ENCODE results near the gene KNG1. TPM values are rescaled to one million over a fixed set of nuclear protein-coding genes. Genes with fewer than 3 reads are reported as not detected.

KNG1 gene
- polyA plus RNA-seq, 1 experiment = not detected

DNA sequence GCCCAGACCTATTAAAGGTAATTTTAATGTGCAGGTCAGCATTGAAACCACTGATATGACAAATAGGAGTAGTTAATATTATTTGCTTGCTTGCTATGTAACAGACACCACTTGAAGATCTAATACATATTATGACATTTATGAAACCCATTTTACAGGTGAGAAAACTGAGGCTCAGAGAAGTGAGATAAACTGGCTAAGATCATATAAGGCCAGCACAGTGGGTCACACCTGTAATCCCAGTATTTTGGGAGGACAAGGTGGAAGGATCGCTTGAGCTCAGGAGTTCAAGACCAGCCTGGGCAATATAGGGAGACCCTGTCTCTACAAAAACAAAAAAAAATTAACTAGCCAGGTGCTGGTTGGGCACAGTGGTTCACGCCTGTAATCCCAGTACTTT lies 33.2 kb downstream of the KNG1 start:
- no peaks in the 10 kb centered on the region for H3K9me3 ChIP-seq (ENCODE audit: control insufficient read depth, insufficient read depth, low read length)
- TF ChIP-seq, protein P1, sequence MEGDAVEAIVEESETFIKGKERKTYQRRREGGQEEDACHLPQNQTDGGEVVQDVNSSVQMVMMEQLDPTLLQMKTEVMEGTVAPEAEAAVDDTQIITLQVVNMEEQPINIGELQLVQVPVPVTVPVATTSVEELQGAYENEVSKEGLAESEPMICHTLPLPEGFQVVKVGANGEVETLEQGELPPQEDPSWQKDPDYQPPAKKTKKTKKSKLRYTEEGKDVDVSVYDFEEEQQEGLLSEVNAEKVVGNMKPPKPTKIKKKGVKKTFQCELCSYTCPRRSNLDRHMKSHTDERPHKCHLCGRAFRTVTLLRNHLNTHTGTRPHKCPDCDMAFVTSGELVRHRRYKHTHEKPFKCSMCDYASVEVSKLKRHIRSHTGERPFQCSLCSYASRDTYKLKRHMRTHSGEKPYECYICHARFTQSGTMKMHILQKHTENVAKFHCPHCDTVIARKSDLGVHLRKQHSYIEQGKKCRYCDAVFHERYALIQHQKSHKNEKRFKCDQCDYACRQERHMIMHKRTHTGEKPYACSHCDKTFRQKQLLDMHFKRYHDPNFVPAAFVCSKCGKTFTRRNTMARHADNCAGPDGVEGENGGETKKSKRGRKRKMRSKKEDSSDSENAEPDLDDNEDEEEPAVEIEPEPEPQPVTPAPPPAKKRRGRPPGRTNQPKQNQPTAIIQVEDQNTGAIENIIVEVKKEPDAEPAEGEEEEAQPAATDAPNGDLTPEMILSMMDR (IDR thresholded peaks at IDR 0.05; ENCODE audit: low read depth, low read length) = no peak
- DNase-seq (ENCODE audit: low read depth, low spot score) = no peak
- CTCF ChIA-PET = no interaction called here
- no peaks in the 10 kb centered on the region for H3K27me3 ChIP-seq (ENCODE audit: control insufficient read depth, insufficient read depth, low read length)
- POLR2A ChIA-PET = no interaction called here
- no peak overlapping the region for H3K4me3 ChIP-seq (ENCODE audit: low read depth, low read length)
- no peak overlapping the region for H3K27ac ChIP-seq (ENCODE audit: low read depth, low read length)

DNA sequence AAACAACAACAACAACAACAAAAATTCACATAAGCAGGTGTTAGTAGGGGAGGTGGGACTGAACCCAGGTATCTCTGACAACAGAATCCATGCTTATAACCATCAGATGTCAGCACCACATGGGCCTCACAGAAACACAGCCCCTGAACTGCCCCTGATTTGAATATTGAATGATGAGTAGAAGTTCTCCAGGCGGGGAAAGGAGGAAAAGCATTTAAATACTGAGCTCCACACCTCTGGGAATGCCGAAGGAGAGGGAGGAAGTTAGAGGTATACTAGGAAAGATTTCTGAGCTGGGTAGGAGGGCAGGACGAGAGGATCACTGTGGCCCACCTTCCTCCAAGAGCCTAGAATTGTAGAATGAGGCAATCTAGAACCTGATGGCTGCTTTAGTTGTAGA lies 34.3 kb downstream of the KNG1 start:
- Histone ChIP-seq H3K27me3 (ENCODE audit: control insufficient read depth, insufficient read depth, low read length) (no peaks in the 10 kb centered on the region), H3K4me3 (ENCODE audit: low read depth, low read length) (no peak overlapping the region), H3K9me3 (ENCODE audit: control insufficient read depth, insufficient read depth, low read length) (no peaks in the 10 kb centered on the region), H3K27ac (ENCODE audit: low read depth, low read length) (no peak overlapping the region)
- DNase-seq (ENCODE audit: low read depth, low spot score) = no peak
- TF ChIP-seq, protein P1 (IDR thresholded peaks at IDR 0.05; ENCODE audit: low read depth, low read length) = no peak
- ChIA-PET CTCF (no interaction called here), POLR2A (no interaction called here)

DNA sequence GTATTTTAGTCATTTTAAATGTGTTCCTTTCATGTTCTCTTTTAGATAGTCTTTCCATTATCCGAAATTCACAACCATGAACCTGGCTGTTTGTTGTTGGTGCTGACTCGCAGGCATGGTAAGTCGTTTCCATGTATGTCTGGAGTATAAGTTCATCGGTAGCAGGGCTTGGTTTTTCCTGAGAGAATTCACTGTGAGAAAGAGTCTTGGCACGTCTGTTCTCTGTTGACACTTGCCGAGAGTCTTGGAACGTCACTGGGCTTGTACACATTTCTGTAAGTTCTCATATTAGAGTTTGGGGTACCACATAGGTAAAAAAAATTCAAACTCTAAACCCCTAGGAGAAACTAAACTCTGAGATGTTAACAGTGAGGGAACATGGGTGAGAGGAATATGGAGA lies 36.8 kb downstream of the KNG1 start:
- POLR2A ChIA-PET = interaction anchor here (1.3 kb wide), 1 partner anchor 29 kb away, joined by 7 read pairs; the partner anchor contains the start of gene EIF4A2
- CTCF ChIA-PET = interaction anchor here (0.6 kb wide), 1 partner anchor 94 kb away, joined by 3 read pairs; no protein-coding TSS in a partner anchor
- H3K27ac ChIP-seq (ENCODE audit: low read depth, low read length) = peak overlapping the region; percentile 39
- H3K4me3 ChIP-seq (ENCODE audit: low read depth, low read length) = no peak overlapping the region
- no peaks in the 10 kb centered on the region for H3K27me3 ChIP-seq (ENCODE audit: control insufficient read depth, insufficient read depth, low read length)
- H3K9me3 ChIP-seq (ENCODE audit: control insufficient read depth, insufficient read depth, low read length) = no peaks in the 10 kb centered on the region
- TF ChIP-seq, protein P1 (IDR thresholded peaks at IDR 0.05; ENCODE audit: low read depth, low read length) = no peak
- DNase-seq (ENCODE audit: low read depth, low spot score) = no peak

DNA sequence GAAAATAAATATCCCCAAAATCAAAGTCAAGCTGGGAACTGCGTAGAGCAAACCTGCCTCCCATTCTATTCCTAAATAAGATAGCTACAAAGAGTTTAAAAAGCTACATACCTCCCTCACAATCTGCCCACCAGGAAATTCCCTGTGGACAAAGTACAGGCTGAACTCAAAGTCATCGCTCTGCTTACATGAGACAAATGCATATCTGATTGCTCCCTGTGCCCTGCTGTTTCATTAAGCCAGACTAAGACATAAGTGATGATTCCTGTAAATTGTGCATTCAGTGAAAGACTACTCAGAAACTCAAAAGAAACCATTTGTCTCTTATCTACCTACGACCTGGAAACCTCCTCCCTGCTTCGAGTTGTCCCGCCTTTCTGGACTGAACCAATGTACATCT lies 37.7 kb downstream of the KNG1 start:
- TF ChIP-seq, protein P1 (IDR thresholded peaks at IDR 0.05; ENCODE audit: low read depth, low read length) = no peak
- CTCF ChIA-PET = interaction anchor here (0.7 to 1.3 kb wide), 3 partner anchors 10 to 137 kb away, joined by 3 to 5 read pairs (median 3); no protein-coding TSS in a partner anchor
- POLR2A ChIA-PET = interaction anchor here (0.8 to 1.3 kb wide), 2 partner anchors 28 kb away, joined by 4 to 7 read pairs; partner anchors contain the start of gene EIF4A2
- DNase-seq (ENCODE audit: low read depth, low spot score) = no peak
- Histone ChIP-seq H3K27ac (ENCODE audit: low read depth, low read length) (no peak overlapping the region), H3K27me3 (ENCODE audit: control insufficient read depth, insufficient read depth, low read length) (no peaks in the 10 kb centered on the region), H3K9me3 (ENCODE audit: control insufficient read depth, insufficient read depth, low read length) (no peaks in the 10 kb centered on the region), H3K4me3 (ENCODE audit: low read depth, low read length) (no peak overlapping the region)

DNA sequence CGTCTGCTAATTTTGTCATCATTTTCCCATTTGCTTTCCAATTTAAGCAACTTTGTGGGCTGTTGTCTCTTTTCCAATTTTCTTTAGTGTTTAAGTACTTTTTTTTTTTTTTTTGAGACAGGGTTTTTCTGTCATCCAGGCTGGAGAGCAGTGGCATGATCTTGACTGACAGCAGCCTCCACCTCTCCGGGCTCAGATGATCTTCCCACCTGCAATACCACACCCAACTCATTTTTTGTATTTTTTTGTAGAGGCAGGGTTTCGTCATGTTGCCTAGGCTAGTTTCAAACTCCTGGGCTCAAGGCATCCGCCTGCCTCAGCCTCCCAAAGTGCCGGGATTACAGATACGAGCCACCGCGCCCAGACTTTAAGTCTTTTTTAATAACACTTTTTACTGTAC lies 40.1 kb downstream of the KNG1 start:
- ChIA-PET POLR2A (no interaction called here), CTCF (interaction anchor here (0.7 kb wide), 1 partner anchor 1080 kb away, joined by 3 read pairs; no protein-coding TSS in a partner anchor)
- H3K27me3 ChIP-seq (ENCODE audit: control insufficient read depth, insufficient read depth, low read length) = no peaks in the 10 kb centered on the region
- H3K27ac ChIP-seq (ENCODE audit: low read depth, low read length) = no peak overlapping the region
- H3K9me3 ChIP-seq (ENCODE audit: control insufficient read depth, insufficient read depth, low read length) = no peaks in the 10 kb centered on the region
- TF ChIP-seq, protein P1 (IDR thresholded peaks at IDR 0.05; ENCODE audit: low read depth, low read length) = no peak
- H3K4me3 ChIP-seq (ENCODE audit: low read depth, low read length) = no peak overlapping the region
- no peak for DNase-seq (ENCODE audit: low read depth, low spot score)

Measured in AG04450 (cell line).